Cerebellar cortex (tissue), 1 donor: Measurements from ENCODE around the gene ZDHHC14.

ENCODE experiments used
- DNase-seq: peaks from one replicate; pipeline ENCODE4 v3.0.0-alpha.2; 2015; ENCODE audit warnings: low spot score

ZDHHC14 gene

DNA sequence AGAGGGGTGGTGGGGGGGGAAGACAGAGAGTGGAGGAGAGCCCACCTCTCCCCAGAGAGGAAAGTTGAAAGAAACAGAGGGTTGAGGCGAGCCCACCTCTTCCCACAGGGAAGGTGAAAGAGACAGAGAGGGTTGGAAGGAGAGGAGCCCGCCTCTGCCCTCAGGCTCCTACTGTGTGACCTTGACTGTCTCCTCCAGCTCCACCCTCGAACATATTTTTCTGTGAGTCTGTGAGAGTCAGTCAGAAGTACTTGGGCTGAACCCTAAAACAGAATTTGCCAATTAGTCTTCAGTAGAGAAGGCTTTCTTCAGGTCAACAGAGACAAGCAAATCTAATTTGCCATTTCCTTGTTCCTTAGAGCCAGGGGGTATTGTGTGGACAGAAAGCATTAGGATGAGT is 288.3 kb downstream of the ZDHHC14 start:
- no peak for DNase-seq

DNA sequence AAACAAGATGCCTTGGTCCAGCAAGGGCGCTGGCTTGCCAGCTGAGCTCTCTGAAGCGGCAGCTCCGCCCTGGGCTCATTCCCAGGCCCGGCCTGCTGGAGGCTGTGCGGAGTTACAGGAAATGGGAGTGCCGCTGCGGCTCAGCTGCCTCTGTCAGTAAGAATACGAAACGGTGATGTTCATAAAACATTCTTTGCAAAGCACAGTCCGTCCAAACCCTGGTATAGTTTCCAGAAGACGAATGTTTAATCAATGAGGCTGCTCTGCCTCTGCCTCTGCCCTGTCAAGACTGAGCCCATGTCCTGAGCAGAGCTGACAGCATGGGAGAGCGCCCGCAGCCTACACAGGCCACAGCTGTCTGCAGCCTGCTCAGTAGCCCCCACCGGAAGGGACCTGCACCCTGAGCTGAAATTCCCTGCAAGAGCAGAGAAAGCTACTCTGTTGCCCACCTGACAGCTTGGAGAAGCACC is 288.8 kb downstream of the ZDHHC14 start:
- DNase-seq: peak; percentile 16

DNA sequence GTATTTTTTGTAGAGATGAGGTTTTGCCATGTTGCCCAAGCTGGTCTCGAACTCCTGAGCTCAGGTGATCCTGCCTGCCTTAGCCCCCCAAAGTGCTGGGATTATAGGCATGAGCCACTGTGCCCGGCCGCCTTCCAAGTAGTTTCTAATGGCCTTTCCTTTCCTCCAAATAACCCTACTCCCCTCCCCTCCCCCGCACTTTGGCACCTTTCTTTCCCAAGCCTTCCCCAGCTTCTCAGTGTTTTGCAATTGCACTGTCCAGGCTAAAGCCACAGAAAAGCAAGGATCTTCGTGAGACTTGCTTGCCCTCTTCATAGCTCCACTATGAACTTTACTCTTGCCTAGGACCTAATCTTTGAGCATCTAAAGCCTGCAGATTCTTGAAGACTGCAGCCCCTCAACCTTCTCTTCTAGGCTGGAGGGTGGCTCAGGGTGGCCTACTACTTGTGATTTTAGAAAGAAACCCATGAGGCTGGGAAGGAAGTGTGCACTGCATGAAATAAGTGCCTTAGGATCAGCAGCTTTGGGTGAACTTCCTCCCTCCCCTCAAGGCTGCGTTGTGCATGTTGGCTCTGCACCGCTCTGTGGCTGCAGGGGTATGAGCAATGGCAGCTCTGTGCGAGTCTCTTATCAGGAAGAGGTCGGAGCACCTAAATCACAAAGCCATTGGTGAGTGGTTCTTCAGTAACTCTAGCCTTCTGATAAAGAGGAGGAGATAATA is 289.6 kb downstream of the ZDHHC14 start:
- DNase-seq: no peak

DNA sequence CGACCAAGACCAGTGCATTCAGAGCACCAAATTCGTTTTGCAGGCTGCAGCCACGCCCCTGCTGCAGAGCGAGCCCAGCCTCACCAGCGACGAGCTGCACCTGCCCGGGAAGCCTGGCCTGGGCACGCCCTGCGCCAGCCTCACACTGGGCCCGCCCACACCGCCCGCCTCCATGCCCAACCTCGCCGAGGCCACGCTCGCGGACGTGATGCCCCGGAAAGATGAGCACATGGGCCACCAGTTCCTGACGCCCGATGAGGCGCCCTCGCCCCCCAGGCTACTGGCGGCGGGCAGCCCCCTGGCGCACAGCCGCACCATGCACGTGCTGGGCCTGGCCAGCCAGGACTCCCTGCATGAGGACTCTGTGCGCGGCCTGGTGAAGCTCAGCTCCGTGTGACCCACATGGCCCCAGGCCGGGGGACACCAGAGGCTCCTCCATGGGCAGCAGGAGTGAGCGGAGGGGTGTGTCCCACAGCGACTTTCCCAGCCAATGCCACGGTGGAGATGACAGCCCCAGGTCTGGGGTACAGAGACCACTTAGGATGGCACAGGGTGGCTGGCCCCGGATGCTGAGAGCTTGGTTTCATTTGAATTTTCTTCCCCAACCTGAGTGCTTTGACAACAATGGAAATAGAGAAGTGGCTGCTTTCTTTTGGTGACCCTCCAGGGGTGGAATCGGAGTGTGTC is 291.9 kb downstream of the ZDHHC14 start:
- no peak for DNase-seq

DNA sequence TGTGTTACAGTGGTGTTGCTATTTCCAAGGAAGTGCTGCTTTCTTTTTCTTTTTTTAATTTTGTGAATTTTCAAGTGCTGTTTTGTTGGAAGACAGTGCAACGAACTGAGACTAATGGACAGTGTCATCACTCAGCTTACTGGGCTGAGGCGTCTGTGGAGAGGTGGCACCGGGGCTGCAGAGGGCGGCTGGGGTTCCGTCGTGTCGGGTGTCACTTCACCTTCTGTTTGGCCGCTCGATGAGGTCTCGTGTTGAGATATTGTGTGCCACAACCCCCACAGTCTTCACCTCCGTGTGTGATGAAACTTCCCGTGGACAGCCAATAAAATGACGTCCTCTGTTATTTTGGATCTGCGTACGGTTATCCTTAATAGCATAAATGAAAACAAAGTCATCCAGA is 292.6 kb downstream of the ZDHHC14 start:
- no peak for DNase-seq

GRCh38 chr6:157674061-157674460 is 293.1 kb downstream of the ZDHHC14 start:
- DNase-seq: no peak

DNA sequence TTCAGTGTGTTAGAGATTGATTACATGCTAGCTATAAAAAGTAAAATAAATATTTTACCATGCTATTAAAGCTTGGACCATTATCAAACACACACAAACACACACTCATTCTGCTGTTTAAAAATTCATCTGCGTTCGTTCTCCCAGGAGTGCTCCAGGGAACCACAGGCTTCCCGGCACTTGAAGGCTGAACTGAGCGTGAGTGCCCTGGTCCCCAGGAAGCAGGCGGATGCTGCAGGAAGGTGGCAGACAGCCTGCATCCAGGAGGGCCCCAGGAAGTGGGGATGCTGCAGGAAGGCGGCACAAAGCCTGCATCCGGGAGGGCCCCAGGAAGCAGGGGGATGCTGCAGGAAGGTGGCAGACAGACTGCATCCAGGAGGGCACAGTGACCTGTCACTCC is 294.8 kb downstream of the ZDHHC14 start:
- DNase-seq: no peak

- DNase-seq: no peak
These were observed 295.3 kb downstream of the ZDHHC14 start for GRCh38 chr6:157676241-157676640.

DNA sequence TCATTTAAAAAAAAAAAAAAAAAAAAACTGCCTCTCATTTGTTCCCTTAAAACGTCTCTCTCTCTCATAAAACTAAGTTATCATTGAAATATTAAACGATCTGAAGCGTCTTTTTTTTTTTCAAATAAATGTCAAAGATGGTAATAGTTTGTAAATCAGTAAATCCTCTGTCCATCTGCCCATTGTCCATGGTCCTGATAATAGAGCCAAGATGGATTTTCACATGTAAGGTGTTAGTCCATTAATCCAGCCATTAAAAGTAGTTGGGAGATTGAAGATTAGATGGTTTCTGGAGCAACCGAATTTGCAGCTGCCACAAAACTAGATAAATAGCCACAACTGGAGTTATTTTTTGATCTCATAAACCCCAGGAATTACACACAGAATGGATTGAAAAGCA is 296.2 kb downstream of the ZDHHC14 start:
- no peak for DNase-seq

GRCh38 chr6:157679605-157680580 is 298.9 kb downstream of the ZDHHC14 start:
- no peak for DNase-seq

- DNase-seq: no peak
These were observed 300.2 kb downstream of the ZDHHC14 start for GRCh38 chr6:157681041-157681650.

DNA sequence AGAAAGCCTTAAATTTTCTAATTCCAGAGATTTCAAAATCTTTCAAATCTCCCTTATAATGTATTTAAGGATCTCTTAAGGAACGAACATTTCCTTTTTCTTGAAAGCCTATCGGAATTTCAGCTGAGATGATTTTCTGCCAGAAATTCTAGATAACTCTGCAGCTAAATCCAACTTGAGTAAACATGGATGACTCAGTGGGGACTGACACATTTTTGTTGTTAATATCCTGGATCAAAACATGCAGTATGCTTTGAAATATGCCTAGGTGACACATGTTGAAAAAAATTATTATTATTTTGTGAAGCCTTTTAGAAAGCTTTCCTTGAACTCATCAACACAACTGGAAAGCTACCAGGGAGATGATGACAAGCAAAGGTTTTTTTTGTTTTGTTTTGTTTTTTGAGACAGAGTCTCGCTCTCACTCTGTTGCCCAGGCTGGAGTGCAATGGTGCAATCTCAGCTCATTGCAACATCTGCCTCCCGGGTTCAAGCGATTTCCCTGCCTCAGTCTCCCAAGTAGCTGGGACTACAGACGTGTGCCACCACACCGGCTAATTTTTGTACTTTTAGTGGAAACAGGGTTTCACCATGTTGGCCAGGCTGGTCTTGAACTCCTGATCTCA is 302.0 kb downstream of the ZDHHC14 start:
- DNase-seq: no peak

- no peak for DNase-seq
These were observed 302.7 kb downstream of the ZDHHC14 start for GRCh38 chr6:157683707-157684106.

GRCh38 chr6:157684620-157685299 is 303.8 kb downstream of the ZDHHC14 start:
- DNase-seq: no peak

DNA sequence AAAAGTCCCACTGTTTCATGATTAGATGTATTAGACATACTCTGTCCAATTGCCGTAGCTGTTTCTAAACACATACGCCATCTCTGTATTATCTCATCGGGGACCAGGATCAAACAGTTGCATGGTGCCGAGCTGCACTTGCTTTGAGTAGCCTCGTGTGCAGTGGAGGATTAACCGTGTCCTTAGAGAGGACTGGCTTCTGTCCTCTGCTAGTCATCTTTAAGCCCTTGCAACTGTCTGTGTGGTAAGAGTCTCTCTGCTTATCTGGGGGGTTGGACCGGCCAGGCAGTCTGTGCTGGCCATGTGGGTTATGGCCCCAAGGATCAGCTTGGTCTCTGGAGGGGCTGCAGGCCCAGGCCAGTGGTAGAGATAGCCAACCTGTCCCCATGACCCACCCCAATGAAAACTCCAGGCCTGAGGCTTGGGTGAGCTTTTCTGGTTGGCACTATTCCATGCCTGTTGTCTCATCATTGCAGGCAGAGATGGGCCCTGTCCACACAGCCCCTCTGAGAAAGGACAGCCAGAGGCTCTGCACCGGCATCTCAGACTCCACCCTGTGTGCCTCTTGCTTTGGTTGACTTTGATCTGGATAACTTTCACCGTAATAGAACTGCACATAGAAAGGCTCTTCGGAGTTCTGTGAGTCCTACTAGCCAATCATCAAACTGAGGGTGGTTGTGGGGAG is 304.7 kb downstream of the ZDHHC14 start:
- no peak for DNase-seq

- no peak for DNase-seq
These were observed 307.4 kb downstream of the ZDHHC14 start for GRCh38 chr6:157688275-157688959.

DNA sequence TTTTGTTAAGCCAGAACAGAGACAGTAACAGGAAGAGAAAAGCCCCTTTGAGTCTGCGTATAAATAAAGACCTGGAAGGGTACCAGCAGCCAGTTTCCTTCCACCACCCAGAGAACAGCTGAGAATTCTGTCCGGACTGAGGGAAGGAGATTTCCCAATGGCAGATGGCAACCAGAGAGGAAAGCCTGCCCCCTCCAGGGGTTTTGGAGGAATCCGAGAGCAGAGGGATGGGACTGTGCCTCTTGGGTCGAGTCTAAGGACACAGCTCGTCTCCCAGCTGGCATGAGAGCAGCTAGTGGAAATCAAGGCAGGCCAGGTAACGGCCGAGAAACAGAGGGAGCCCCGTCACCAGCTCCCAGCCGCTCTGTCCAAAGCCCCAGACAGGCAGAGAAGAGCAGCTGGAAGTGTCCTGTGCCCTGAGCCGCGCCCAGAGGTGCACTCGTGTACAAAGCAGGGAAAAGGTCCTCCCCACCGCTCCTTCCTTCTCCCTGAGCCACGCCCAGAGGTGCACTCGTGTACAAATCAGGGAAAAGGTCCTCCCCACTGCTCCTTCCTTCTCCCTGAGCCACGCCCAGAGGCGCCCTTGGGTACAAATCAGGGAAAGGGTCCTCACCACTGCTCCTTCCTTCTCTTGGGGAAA is 308.1 kb downstream of the ZDHHC14 start:
- DNase-seq: no peak

GRCh38 chr6:157689875-157690274 is 308.9 kb downstream of the ZDHHC14 start:
- DNase-seq: no peak
